Muscle layer of duodenum (tissue), 2 donors: ENCODE data around the gene COQ4.

Source experiments
- H3K27ac ChIP-seq: one replicate; pipeline ENCODE4 v1.7.0; 2013; ENCODE audit warnings: mild to moderate bottlenecking, low read length
- H3K27me3 ChIP-seq: one replicate; pipeline ENCODE4 v1.7.0; 2013; ENCODE audit warnings: low read depth, mild to moderate bottlenecking, control low read depth, low read length
- H3K36me3 ChIP-seq, 2 donors: one replicate each; pipeline ENCODE4 v1.7.0; 2013; ENCODE audit warnings: low read length in 2 of 2, control low read depth in 1 of 2, mild to moderate bottlenecking in 1 of 2; ENCODE audit not compliant: insufficient read depth in 2 of 2, control insufficient read depth in 1 of 2
- H3K4me1 ChIP-seq, 2 donors: one replicate each; pipeline ENCODE4 v1.7.0; 2013; ENCODE audit warnings: low read length in 2 of 2, mild to moderate bottlenecking in 2 of 2, control low read depth in 1 of 2, moderate library complexity in 1 of 2; ENCODE audit not compliant: insufficient read depth in 2 of 2, control insufficient read depth in 1 of 2
- H3K4me3 ChIP-seq, 2 donors: one replicate each; pipeline ENCODE4 v1.7.0; 2013; ENCODE audit warnings: low read length in 2 of 2, low read depth in 1 of 2, mild to moderate bottlenecking in 1 of 2
- H3K9me3 ChIP-seq, 2 donors: one replicate each; pipeline ENCODE4 v1.7.0; 2013; ENCODE audit warnings: low read length in 2 of 2, control low read depth in 1 of 2, mild to moderate bottlenecking in 1 of 2; ENCODE audit not compliant: control insufficient read depth in 1 of 2
- donor health status: healthy.

The COQ4 gene

DNA sequence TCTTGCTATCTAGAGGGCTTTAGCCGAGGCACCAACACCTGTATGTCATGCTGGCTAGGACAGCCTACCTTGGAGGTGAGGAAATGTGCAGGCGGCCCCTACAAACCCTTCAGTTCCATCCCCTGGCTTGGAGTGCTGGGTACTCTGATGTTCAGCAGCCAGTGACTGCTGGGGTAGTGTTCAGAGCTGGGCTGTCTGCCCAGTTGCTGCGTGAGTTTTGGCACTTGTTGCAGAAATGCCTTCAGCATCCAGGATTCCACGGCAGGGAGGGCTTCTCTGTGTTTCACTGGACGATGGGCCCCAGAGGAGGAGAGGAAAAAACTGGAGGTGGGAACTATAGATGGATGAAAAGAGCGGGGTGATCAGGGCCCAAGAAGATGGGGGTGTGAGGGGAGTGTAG lies 36.2 kb upstream of the COQ4 start:
- H3K4me1 ChIP-seq, result no peaks in the 10 kb centered on the region
- H3K36me3 ChIP-seq, result peaks cover 12 to 31% of the 10 kb centered on the region in 2 donors
- no peaks in the 10 kb centered on the region for H3K27me3 ChIP-seq
- H3K27ac ChIP-seq, result no peak overlapping the region
- no peak overlapping the region for H3K4me3 ChIP-seq
- no peaks in the 10 kb centered on the region for H3K9me3 ChIP-seq

GRCh38 chr9:128288273-128289004 lies 34.2 kb upstream of the COQ4 start:
- Histone ChIP-seq H3K27ac (no peak overlapping the region), H3K36me3 (peaks cover 12 to 35% of the 10 kb centered on the region in 2 donors)

DNA sequence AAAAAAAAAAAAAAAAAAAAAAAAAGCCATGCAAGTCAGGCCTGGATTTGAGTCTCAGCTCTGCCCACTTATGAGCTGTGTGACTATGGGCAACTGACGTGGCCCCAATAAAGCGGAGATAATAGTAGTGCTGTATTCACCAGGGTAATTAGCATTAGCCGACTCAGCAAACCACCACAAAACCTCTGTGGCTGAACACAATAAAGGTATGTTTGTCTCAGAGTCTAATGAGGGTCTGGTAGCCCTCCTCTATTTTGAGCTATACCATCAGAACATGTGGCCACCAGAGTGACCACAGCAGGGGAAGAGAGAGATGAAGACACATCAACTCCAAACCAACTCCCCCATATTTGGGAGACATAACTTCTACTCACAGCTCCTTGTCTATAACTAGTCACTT lies 30.6 kb upstream of the COQ4 start:
- H3K27ac ChIP-seq, result no peak overlapping the region
- H3K4me1 ChIP-seq, result peaks cover 5 to 8% of the 10 kb centered on the region in 2 donors
- no peaks in the 10 kb centered on the region for H3K9me3 ChIP-seq
- H3K4me3 ChIP-seq, result no peak overlapping the region
- H3K27me3 ChIP-seq, result no peaks in the 10 kb centered on the region
- peaks cover 3 to 18% of the 10 kb centered on the region in 2 donors for H3K36me3 ChIP-seq

More at GRCh38 chr9:128288273-128289004, 34.2 kb upstream of the COQ4 start:
- no peak overlapping the region for H3K4me3 ChIP-seq
- H3K27me3 ChIP-seq, result no peaks in the 10 kb centered on the region
- H3K4me1 ChIP-seq, result no peaks in the 10 kb centered on the region
- no peaks in the 10 kb centered on the region for H3K9me3 ChIP-seq

DNA sequence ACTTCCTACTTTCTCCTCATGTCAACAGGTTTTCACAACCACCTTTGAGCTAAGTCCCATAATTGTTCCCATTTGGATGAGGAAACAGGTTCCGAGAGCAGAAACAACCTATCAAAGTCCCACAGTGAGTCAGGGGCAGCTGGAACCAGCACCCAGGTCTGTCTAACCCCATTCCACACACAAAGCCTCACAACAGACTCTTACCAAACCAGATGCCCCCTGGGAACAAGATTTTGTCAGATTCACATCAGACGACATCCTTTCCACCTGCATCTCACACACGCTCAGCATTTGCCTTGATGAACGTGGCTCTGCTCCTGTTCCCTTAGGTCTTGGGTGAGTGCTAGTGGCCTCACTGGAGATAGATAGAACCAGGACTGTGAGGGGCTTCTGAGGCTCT lies 29.5 kb upstream of the COQ4 start:
- Histone ChIP-seq H3K4me3 (no peak overlapping the region), H3K27ac (no peak overlapping the region), H3K4me1 (peaks cover 5 to 8% of the 10 kb centered on the region in 2 donors), H3K36me3 (peaks cover 2 to 14% of the 10 kb centered on the region in 2 donors), H3K27me3 (no peaks in the 10 kb centered on the region), H3K9me3 (no peaks in the 10 kb centered on the region)

DNA sequence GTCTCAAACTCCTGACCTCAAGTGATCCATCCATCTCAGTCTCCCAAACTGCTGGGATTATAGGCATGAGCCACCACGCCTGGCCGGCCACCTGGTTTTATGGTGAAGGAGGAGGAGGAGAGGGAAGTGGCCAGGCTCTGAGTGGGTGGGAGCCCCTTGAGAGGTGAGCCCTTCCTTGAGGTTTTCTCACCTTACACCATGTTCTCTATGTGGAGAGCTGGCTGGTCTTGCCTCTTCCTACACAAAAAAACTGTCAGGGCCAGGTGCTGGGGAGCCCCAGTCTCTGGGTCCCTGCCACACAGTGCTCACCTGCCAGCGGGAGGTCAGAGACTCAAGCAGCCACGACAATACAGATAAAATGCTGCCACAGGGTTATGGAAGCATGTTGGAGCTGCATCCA lies 28.5 kb upstream of the COQ4 start:
- no peaks in the 10 kb centered on the region for H3K27me3 ChIP-seq
- peaks cover 5 to 8% of the 10 kb centered on the region in 2 donors for H3K4me1 ChIP-seq
- H3K4me3 ChIP-seq, result no peak overlapping the region
- no peaks in the 10 kb centered on the region for H3K9me3 ChIP-seq
- H3K27ac ChIP-seq, result no peak overlapping the region
- peaks cover 0 to 4% of the 10 kb centered on the region in 2 donors for H3K36me3 ChIP-seq

DNA sequence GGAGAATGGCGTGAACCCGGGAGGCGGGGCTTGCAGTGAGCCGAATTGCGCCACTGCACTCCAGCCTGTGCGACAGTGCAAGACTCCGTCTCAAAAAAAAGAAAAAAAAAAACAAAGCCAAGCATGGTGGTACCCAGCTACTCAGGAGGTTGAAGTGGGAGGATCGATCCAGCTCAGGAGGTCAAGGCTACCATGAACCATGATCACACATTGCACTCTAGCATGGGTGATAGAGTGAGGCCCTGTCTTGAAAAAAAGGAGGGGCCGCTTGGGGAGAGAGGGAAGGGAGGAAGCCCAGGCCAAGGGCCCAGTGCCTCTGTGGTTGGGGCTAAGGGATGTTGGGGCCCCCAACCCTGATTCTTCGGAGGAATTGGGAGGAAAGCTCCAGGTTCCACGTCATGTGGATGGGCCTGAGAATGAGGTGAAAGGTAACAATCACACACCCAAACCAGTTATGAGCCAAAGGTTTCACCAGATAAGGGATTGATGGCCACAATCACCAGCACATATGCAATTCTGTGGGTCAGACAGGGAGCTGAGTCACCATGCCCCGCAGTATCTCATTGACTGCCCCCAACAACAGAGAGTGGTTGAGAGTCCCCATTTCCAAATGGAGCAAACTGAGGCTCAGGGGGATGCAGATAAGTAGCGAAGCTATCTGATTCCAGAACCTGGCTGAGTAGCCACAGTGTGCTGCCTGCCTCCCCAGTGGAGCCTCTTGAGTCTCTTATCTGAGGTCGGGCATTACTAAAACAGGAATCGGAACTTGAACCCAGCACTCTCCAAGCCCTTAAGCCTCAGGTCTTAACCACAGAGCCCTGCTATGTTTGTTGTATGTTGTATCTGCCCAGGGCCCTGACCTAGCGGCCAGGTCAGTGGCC lies 26.1 kb upstream of the COQ4 start:
- Histone ChIP-seq H3K4me1 (peaks cover 5 to 8% of the 10 kb centered on the region in 2 donors), H3K27me3 (no peaks in the 10 kb centered on the region), H3K27ac (peak overlapping the region; percentile 2), H3K4me3 (no peak overlapping the region), H3K9me3 (no peaks in the 10 kb centered on the region), H3K36me3 (peaks cover 0 to 4% of the 10 kb centered on the region in 2 donors)

DNA sequence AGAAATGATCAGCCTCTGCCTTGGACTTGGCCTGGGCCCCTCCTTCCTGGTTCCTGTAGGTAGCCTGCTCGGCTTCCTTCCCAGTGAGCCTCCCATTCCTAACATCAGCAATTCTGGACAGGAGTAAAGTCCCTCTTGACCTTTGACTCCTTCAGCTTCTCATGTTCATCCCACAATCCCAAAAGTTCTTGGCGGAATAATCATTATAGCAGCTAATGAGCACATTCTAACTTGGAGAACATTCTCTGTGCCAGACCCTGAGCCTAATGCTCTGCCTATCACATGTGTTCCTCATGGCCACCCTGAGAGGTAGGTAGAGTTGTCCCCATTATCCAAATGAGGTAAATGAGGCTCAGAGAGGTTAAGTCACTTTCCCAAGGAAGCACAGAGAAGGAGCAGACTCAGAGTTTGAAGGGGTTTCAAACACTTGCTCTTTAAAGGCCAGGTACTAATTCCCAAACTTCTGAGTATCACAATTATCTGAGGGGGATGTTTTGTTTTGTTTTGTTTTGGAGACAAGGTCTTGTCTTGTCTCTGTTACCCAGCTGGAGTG lies 25.3 kb upstream of the COQ4 start:
- Histone ChIP-seq H3K4me3 (no peak overlapping the region), H3K36me3 (peaks cover 0 to 4% of the 10 kb centered on the region in 2 donors), H3K27me3 (no peaks in the 10 kb centered on the region), H3K9me3 (no peaks in the 10 kb centered on the region), H3K4me1 (peaks cover 5 to 8% of the 10 kb centered on the region in 2 donors), H3K27ac (peak overlapping the region; percentile 2)

- no peak overlapping the region for H3K27ac ChIP-seq
- H3K27me3 ChIP-seq, result no peaks in the 10 kb centered on the region
- peaks cover 5 to 8% of the 10 kb centered on the region in 2 donors for H3K4me1 ChIP-seq
- no peaks in the 10 kb centered on the region for H3K36me3 ChIP-seq
- H3K4me3 ChIP-seq, result no peak overlapping the region
- H3K9me3 ChIP-seq, result no peaks in the 10 kb centered on the region
Observed at GRCh38 chr9:128298535-128299482, 23.8 kb upstream of the COQ4 start.

- Histone ChIP-seq H3K4me1 (no peaks in the 10 kb centered on the region), H3K9me3 (no peaks in the 10 kb centered on the region), H3K4me3 (no peak overlapping the region), H3K27me3 (no peaks in the 10 kb centered on the region), H3K27ac (no peak overlapping the region), H3K36me3 (peaks cover 2 to 12% of the 10 kb centered on the region in 2 donors)
Observed at GRCh38 chr9:128304136-128304970, 18.3 kb upstream of the COQ4 start.

- Histone ChIP-seq H3K4me3 (no peak overlapping the region), H3K36me3 (peaks cover 8 to 17% of the 10 kb centered on the region in 2 donors), H3K27me3 (no peaks in the 10 kb centered on the region), H3K4me1 (no peaks in the 10 kb centered on the region), H3K27ac (no peak overlapping the region), H3K9me3 (no peaks in the 10 kb centered on the region)
Observed at GRCh38 chr9:128304971-128305288, 17.7 kb upstream of the COQ4 start.
